Tibial artery (tissue), 4 donors: ENCODE measurements around the gene PITX2.

ENCODE experiments used
- DNase-seq, 2 donors: peaks; one replicate each; pipeline ENCODE4 v3.0.0-alpha.2; 2019
- H3K27ac ChIP-seq, 2 donors: fragments of 200-600 bp; sonication (generic) in 1 of 2; 1 replicate in 1 of 2; 2 replicates in 1 of 2; pipeline ENCODE4 v1.5.1; 2018 to 2019; ENCODE audit warnings: mild to moderate bottlenecking in 1 of 2
- H3K27me3 ChIP-seq, 2 donors: fragments of 200-600 bp; sonication (generic) in 1 of 2; one replicate each; pipeline versions ENCODE4 v1.5.1 to v1.6.0; 2016 to 2019
- H3K36me3 ChIP-seq, 3 donors: fragments of 200-600 bp; sonication (generic) in 2 of 3; one replicate each; pipeline ENCODE4 v1.5.1; 2016 to 2019; ENCODE audit warnings: mild to moderate bottlenecking in 2 of 3
- H3K4me1 ChIP-seq, 4 donors: fragments of 200-600 bp; sonication (generic) in 2 of 4; 1 replicate in 3 of 4; 2 replicates in 1 of 4; pipeline ENCODE4 v1.5.1; 2016 to 2019
- H3K4me3 ChIP-seq, 2 donors: fragments of 200-600 bp; sonication (generic) in 1 of 2; 1 replicate in 1 of 2; 2 replicates in 1 of 2; pipeline ENCODE4 v1.5.1; 2018 to 2019; ENCODE audit warnings: mild to moderate bottlenecking in 2 of 2
- H3K9me3 ChIP-seq, 3 donors: fragments of 200-600 bp; sonication (generic) in 1 of 3; one replicate each; pipeline ENCODE4 v1.5.1; 2016 to 2019
- intact Hi-C: fragments of 100-400 bp; cut with DNase I; formaldehyde crosslinking; loops from one replicate; pipeline ENCODE4 v1.15.0; 2023; ENCODE audit warnings: low total_unique reads
- TF ChIP-seq, protein P1 (sequence below), 2 experiments: fragments of 200-600 bp in 1 of 2; fragments of 450-650 bp in 1 of 2; IDR thresholded peaks; one replicate each; pipeline ENCODE4 v1.5.1; 2017 to 2019; ENCODE audit warnings: antibody characterized with exemption in 2 of 2, mild to moderate bottlenecking in 1 of 2, moderate library complexity in 1 of 2

The PITX2 gene

DNA sequence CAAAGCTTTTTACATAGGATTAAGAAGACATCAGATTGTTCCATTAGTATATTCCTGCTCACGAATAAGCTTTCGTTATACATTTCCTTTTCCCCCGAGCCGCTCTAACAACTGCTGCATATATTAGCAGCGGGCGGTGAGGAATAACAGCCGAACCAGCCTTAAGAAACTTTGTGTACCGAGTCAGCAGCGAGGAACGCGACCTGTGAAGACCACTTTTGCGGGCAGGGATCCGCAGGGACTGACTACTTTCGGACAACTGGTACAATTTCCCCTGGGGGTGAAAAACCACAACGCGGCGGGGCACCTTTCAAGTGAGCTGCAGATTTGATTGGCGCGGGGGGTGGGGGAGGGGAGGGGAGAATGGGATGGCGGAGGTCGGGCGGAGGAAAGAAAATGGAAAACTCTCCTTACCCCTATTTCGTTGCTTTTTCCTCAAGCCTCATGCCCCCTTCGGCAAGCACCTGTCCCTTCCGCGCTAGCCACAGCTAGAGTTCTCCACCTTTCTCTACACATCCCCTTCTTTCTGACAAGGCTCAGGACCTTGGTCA, 5.9 kb upstream of the PITX2 start:
- H3K4me3 ChIP-seq, result no peak overlapping the region
- DNase-seq, result no peak
- intact Hi-C loops, result loop anchor here (10.0 kb wide), 1 partner anchor 656 kb away; no protein-coding TSS in a partner anchor
- H3K4me1 ChIP-seq, result peaks cover 0 to 38% (median 27%) of the 10 kb centered on the region in 4 donors
- H3K27ac ChIP-seq, result no peak overlapping the region
- TF ChIP-seq, protein P1, sequence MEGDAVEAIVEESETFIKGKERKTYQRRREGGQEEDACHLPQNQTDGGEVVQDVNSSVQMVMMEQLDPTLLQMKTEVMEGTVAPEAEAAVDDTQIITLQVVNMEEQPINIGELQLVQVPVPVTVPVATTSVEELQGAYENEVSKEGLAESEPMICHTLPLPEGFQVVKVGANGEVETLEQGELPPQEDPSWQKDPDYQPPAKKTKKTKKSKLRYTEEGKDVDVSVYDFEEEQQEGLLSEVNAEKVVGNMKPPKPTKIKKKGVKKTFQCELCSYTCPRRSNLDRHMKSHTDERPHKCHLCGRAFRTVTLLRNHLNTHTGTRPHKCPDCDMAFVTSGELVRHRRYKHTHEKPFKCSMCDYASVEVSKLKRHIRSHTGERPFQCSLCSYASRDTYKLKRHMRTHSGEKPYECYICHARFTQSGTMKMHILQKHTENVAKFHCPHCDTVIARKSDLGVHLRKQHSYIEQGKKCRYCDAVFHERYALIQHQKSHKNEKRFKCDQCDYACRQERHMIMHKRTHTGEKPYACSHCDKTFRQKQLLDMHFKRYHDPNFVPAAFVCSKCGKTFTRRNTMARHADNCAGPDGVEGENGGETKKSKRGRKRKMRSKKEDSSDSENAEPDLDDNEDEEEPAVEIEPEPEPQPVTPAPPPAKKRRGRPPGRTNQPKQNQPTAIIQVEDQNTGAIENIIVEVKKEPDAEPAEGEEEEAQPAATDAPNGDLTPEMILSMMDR (IDR thresholded peaks at IDR 0.05), result no peak
- H3K36me3 ChIP-seq, result no peaks in the 10 kb centered on the region
- H3K27me3 ChIP-seq, result peaks cover 0 to 99% of the 10 kb centered on the region in 2 donors
- no peaks in the 10 kb centered on the region for H3K9me3 ChIP-seq

DNA sequence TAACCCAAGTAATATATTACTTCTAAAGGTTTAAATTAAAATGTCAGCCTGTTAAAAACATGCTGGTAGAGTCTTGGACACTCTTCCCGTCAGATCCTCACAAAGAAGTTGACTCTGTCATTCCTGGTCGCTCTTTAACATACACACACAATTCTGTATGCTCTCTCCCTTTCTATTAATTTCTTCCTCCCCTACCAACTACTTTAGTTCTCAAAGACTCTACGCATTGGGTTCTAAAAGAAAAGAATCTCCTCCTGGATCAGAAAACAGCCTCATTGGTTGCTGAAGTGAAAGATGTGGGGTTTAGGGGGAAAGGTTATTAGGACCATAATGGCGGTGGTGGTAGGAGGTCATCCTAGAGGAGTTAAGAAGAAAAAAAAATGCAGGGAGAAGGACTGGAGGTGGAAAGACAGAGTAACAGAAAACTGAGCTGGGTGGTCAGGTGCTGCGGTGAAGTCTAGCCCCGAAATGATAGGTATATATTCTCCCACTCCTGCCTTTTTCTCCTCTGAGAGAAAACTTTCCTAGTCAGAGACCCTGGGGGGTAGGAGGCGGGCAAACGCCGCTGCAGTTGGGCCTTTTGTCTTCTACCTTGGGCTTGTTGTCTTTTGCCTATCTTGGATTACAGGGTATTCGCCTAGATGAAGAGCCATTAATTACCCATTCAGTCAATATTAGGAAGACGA, 5.2 kb upstream of the PITX2 start:
- H3K27me3 ChIP-seq, result peaks cover 0 to 99% of the 10 kb centered on the region in 2 donors
- no peak overlapping the region for H3K4me3 ChIP-seq
- DNase-seq, result no peak
- TF ChIP-seq, protein P1 (IDR thresholded peaks at IDR 0.05), result no peak
- intact Hi-C loops, result loop anchor here (10.0 kb wide), 1 partner anchor 657 kb away; no protein-coding TSS in a partner anchor
- H3K27ac ChIP-seq, result no peak overlapping the region
- peaks cover 0 to 40% (median 29%) of the 10 kb centered on the region in 4 donors for H3K4me1 ChIP-seq
- no peaks in the 10 kb centered on the region for H3K36me3 ChIP-seq
- no peaks in the 10 kb centered on the region for H3K9me3 ChIP-seq

DNA sequence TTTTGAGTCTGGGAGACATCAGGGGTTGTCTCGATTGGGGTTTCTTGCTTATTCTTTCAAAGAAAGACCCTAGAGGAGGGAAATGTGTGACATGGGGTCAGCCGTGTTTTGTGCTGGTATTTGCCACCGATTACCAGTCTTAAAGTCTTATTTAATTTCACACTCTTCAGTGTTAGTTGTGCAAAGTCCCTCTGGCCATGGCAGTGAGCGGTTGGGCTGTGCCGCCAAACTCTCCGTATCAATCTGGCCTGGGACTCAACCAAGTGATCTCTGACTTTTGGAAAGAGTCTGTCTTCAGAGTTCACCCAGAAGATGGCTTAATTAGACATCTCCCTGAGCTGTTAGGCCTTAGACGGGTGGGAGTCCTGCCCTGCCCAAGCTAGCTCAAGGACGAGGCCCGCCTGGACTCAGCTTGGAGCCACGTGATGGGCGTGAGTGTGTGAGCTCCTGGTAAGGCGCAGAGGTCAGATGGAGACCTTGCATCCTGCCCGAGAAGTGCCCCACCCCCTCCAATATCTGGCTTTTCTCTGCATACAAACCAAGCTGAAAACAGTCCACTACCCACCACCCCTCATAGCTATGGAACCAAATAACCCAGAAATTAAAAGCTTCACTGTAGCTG, 3.8 kb upstream of the PITX2 start:
- no peak overlapping the region for H3K27ac ChIP-seq
- peaks cover 5 to 99% of the 10 kb centered on the region in 2 donors for H3K27me3 ChIP-seq
- peaks cover 4 to 42% (median 32%) of the 10 kb centered on the region in 4 donors for H3K4me1 ChIP-seq
- H3K36me3 ChIP-seq, result no peaks in the 10 kb centered on the region
- intact Hi-C loops, result loop anchor here (10.0 kb wide), 1 partner anchor 658 kb away; no protein-coding TSS in a partner anchor
- no peak overlapping the region for H3K4me3 ChIP-seq
- TF ChIP-seq, protein P1 (IDR thresholded peaks at IDR 0.05), result no peak
- no peaks in the 10 kb centered on the region for H3K9me3 ChIP-seq
- no peak for DNase-seq

DNA sequence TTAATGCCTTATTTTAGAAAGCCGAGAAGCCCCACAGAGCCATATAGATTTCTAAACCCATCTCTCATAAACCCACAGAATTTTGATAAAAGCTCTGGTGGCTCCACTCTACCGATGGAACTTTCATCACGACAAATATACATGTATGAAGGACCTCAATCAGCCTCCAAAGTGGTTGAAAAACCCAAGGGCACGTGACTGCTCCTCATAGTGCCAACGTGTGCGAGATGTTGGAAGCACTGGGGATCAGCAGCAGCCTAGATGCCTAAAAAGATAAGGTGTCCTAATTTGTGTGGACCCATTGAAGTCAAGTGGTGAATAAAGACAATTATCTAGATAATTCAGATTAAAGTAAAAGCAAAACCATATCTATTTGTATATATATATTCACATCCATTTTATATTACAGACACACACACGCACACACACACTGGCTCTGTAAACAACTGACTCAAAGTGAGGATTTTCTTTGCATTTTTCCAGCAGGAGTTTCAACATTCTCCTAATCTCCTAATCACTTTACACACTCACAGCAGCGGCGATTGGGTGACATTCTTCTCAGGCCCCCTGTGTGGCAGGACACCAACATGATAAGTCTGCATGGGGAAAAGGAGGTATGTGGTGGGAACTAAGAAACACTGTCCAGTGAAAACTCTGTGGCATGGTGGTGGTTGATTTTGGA, 2.8 kb upstream of the PITX2 start:
- Histone ChIP-seq H3K4me3 (no peak overlapping the region), H3K27ac (no peak overlapping the region), H3K4me1 (peaks cover 4 to 41% (median 32%) of the 10 kb centered on the region in 4 donors), H3K36me3 (no peaks in the 10 kb centered on the region), H3K27me3 (peaks cover 5 to 99% of the 10 kb centered on the region in 2 donors), H3K9me3 (peaks cover 0 to 4% (median 0%) of the 10 kb centered on the region in 3 donors)
- DNase-seq, result no peak
- TF ChIP-seq, protein P1 (IDR thresholded peaks at IDR 0.05), result no peak
- intact Hi-C loops, result loop anchor here (10.0 kb wide), 1 partner anchor 659 kb away; no protein-coding TSS in a partner anchor

DNA sequence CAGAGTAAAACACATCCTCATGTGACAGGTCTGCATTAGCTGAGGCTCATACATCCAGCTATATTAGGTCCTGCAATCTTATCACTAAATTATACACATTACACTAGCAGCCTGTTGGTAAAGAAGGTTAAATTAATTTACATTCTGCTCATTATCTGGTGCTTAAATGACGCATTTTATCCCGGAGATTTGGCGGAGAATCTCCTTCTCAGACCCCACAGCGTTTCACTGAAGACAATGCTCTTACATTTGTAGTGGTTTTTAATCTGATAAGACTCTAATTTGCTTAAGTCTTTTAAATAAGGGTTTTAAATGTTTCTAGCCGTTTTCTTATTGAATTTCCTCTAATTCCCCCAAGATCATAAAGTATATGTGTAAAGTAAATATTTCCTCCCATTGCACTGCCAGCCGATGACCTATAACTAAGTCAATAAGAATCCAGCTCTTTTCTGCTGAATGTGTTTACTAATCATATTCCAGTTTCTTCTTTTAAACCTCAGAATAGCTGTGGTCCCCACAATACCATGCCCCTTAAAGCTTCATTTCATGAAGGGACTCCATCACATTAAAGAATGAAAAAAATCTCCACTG, 2.1 kb upstream of the PITX2 start:
- DNase-seq, result no peak
- intact Hi-C loops, result loop anchor here (10.0 kb wide), 1 partner anchor 660 kb away; no protein-coding TSS in a partner anchor
- Histone ChIP-seq H3K27ac (no peak overlapping the region), H3K27me3 (peaks cover 5 to 99% of the 10 kb centered on the region in 2 donors), H3K9me3 (peaks cover 0 to 6% (median 0%) of the 10 kb centered on the region in 3 donors), H3K4me1 (peaks cover 4 to 41% (median 30%) of the 10 kb centered on the region in 4 donors), H3K36me3 (no peaks in the 10 kb centered on the region), H3K4me3 (no peak overlapping the region)
- TF ChIP-seq, protein P1 (IDR thresholded peaks at IDR 0.05), result no peak
